GM20000 (cell line): ENCODE data around the gene PANX1.
"Not testable (repeated sequence)": the region's sequence is repeated elsewhere in the genome, so short reads cannot be mapped to it uniquely, and the experiment has no call there.

Experiments used
- DNase-seq: peaks from one replicate; pipeline ENCODE4 v3.0.0; 2012; ENCODE audit warnings: low spot score
- TF ChIP-seq, protein P1 (sequence below): IDR thresholded peaks from 2 replicates; pipeline ENCODE4 v1.5.1; 2012; ENCODE audit warnings: mild to moderate bottlenecking, control low read depth; ENCODE audit errors: extremely low read depth, missing control alignments

Gene PANX1

DNA sequence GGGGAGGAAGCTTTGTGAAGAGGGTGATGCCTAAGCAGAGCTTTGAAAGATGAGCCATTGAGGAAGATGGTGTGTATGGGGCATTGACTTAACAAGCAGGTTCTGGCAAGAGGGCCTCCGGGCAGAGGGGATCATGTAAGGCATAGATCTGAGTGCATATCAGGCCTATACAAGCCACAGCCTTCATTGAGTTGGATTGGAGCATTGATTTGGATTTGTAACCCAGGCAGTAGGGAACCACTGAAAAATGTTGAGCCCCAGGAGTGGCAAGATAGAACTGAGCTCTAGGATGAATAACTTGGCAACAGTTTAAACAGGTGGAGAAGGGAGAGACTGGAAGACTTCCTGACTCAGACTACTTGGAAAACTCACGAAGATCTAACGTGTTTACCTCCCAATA lies 21.4 kb downstream of the PANX1 start:
- TF ChIP-seq, protein P1, sequence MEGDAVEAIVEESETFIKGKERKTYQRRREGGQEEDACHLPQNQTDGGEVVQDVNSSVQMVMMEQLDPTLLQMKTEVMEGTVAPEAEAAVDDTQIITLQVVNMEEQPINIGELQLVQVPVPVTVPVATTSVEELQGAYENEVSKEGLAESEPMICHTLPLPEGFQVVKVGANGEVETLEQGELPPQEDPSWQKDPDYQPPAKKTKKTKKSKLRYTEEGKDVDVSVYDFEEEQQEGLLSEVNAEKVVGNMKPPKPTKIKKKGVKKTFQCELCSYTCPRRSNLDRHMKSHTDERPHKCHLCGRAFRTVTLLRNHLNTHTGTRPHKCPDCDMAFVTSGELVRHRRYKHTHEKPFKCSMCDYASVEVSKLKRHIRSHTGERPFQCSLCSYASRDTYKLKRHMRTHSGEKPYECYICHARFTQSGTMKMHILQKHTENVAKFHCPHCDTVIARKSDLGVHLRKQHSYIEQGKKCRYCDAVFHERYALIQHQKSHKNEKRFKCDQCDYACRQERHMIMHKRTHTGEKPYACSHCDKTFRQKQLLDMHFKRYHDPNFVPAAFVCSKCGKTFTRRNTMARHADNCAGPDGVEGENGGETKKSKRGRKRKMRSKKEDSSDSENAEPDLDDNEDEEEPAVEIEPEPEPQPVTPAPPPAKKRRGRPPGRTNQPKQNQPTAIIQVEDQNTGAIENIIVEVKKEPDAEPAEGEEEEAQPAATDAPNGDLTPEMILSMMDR, result no peak
- no peak for DNase-seq

- DNase-seq, result no peak
- TF ChIP-seq, protein P1, result no peak
Measured at GRCh38 chr11:94150704-94151685, 22.4 kb downstream of the PANX1 start.

GRCh38 chr11:94151903-94152677 lies 23.4 kb downstream of the PANX1 start:
- TF ChIP-seq, protein P1, result no peak
- no peak for DNase-seq

GRCh38 chr11:94152678-94153065 lies 24.0 kb downstream of the PANX1 start:
- TF ChIP-seq, protein P1, result no peak
- DNase-seq, result no peak

DNA sequence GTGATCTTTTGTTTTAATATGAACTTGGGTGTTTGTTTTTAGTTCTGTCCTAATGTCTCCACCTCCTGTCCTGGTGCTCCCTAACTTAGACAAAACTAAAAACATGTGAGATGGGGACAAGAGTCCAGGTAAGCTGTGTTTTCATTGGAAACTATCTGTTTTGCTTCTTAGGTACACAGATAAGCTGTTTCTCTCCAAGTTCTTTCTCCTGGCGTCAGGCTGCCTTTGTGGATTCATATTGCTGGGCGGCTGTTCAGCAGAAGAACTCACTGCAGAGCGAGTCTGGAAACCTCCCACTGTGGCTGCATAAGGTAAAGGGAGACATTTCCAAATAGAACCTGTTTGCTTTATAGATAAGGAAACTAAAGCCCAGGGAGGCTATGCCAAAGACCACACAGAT lies 24.7 kb downstream of the PANX1 start:
- DNase-seq, result no peak
- TF ChIP-seq, protein P1, result no peak

- DNase-seq, result no peak
- TF ChIP-seq, protein P1, result no peak
Measured at GRCh38 chr11:94154095-94154856, 25.6 kb downstream of the PANX1 start.

DNA sequence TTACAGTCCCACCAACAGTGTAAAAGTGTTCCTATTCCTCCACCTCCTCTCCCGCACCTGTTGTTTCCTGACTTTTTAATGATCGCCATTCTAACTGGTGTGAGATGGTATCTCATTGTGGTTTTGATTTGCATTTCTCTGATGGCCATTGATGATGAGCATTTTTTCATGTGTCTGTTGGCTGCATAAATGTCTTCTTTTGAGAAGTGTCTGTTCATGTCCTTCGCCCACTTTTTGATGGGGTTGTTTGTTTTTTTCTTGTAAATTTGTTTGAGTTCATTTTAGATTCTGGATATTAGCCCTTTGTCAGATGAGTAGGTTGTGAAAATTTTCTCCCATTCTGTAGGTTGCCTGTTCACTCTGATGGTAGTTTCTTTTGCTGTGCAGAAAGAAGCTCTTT lies 28.7 kb downstream of the PANX1 start:
- not testable (repeated sequence) for DNase-seq
